GM21515 (cell line): ENCODE data around the gene ALG9.
"Not testable (repeated sequence)": the region's sequence is repeated elsewhere in the genome, so short reads cannot be mapped to it uniquely, and the experiment has no call there.

ENCODE experiments used
- ATAC-seq: cut with Tn5 transposase; IDR thresholded peaks from one replicate; pipeline ENCODE4 v1.9.1; 2021; ENCODE audit not compliant: unreplicated experiment

Gene ALG9

GRCh38 chr11:111801135-111801534, 70.2 kb downstream of the ALG9 start:
- no peak for ATAC-seq

GRCh38 chr11:111798279-111798678, 73.1 kb downstream of the ALG9 start:
- ATAC-seq: no peak

GRCh38 chr11:111797145-111797581, 74.2 kb downstream of the ALG9 start:
- peak; percentile 80 for ATAC-seq

- ATAC-seq: no peak
Observed at GRCh38 chr11:111796696-111797095, 74.7 kb downstream of the ALG9 start.

GRCh38 chr11:111795334-111795985, 75.9 kb downstream of the ALG9 start:
- ATAC-seq: no peak

GRCh38 chr11:111793863-111794262, 77.5 kb downstream of the ALG9 start:
- no peak for ATAC-seq

GRCh38 chr11:111792955-111793500, 78.4 kb downstream of the ALG9 start:
- ATAC-seq: no peak

- ATAC-seq: no peak
Observed at GRCh38 chr11:111792314-111792713, 79.1 kb downstream of the ALG9 start.

GRCh38 chr11:111788464-111788863, 82.9 kb downstream of the ALG9 start:
- no peak for ATAC-seq

- no peak for ATAC-seq
Observed at GRCh38 chr11:111788051-111788450, 83.3 kb downstream of the ALG9 start.

- ATAC-seq: no peak
Observed at GRCh38 chr11:111785886-111786412, 85.4 kb downstream of the ALG9 start.

GRCh38 chr11:111785076-111785475, 86.3 kb downstream of the ALG9 start:
- ATAC-seq: no peak

GRCh38 chr11:111784311-111784710, 87.1 kb downstream of the ALG9 start:
- not testable (repeated sequence) for ATAC-seq

GRCh38 chr11:111782109-111782741, 89.2 kb downstream of the ALG9 start:
- no peak for ATAC-seq

GRCh38 chr11:111779118-111779517, 92.3 kb downstream of the ALG9 start:
- no peak for ATAC-seq

GRCh38 chr11:111778047-111778558, 93.3 kb downstream of the ALG9 start:
- ATAC-seq: no peak

- ATAC-seq: peak; percentile 53
Observed at GRCh38 chr11:111777094-111778046, 94.0 kb downstream of the ALG9 start.

- peak; percentile 96 for ATAC-seq
Observed at GRCh38 chr11:111776398-111777093, 94.8 kb downstream of the ALG9 start.

GRCh38 chr11:111774955-111775710, 96.2 kb downstream of the ALG9 start:
- ATAC-seq: no peak
